ENCODE data around the gene MYRFL.
"Not testable (repeated sequence)": the region's sequence is repeated elsewhere in the genome, so short reads cannot be mapped to it uniquely, and the experiment has no call there.

The MYRFL gene

GRCh38 chr12:69824966-69825560 lies at the start of gene MYRFL:
Gene MYRFL (plus strand): TSS chr12:69825227. CDS start chr12:69825518, 291 bp downstream.
- H3K4me3 Mint-ChIP-seq, result no peak within 1 kb of the TSS
- no peaks in the 10 kb centered on the region for H3K36me3 Mint-ChIP-seq (ENCODE audit: low read depth)
- H3K4me1 Mint-ChIP-seq, result peaks cover 25% of the 10 kb centered on the region
- no peak for TF ChIP-seq CTCF (IDR thresholded peaks at IDR 0.05; ENCODE audit: unreplicated experiment in 3 of 3)
- H3K9me3 Mint-ChIP-seq, result no peaks in the 10 kb centered on the region
- no peak within 1 kb of the TSS for H3K27ac Mint-ChIP-seq
- no peaks in the 10 kb centered on the region for H3K27me3 Mint-ChIP-seq (ENCODE audit: low read depth)

GRCh38 chr12:69779928-69780327 lies 45.1 kb upstream of the MYRFL start:
- Mint-ChIP-seq H3K9me3 (peaks cover 15% of the 10 kb centered on the region), H3K4me3 (no peak overlapping the region), H3K4me1 (no peaks in the 10 kb centered on the region), H3K27ac (no peak overlapping the region), H3K36me3 (ENCODE audit: low read depth) (peaks cover 45% of the 10 kb centered on the region), H3K27me3 (ENCODE audit: low read depth) (peaks cover 3% of the 10 kb centered on the region)
- TF ChIP-seq CTCF (IDR thresholded peaks at IDR 0.05; ENCODE audit: unreplicated experiment in 3 of 3), result peak in 2 of 3 experiments; percentile 8 to 24

- Mint-ChIP-seq H3K4me3 (no peak overlapping the region), H3K27me3 (ENCODE audit: low read depth) (peaks cover 3% of the 10 kb centered on the region), H3K36me3 (ENCODE audit: low read depth) (peaks cover 62% of the 10 kb centered on the region), H3K27ac (no peak overlapping the region), H3K4me1 (no peaks in the 10 kb centered on the region), H3K9me3 (peaks cover 15% of the 10 kb centered on the region)
- TF ChIP-seq CTCF (IDR thresholded peaks at IDR 0.05; ENCODE audit: unreplicated experiment in 3 of 3), result no peak
These were observed 41.7 kb upstream of the MYRFL start for GRCh38 chr12:69783365-69783764.

- Mint-ChIP-seq H3K9me3 (peaks cover 34% of the 10 kb centered on the region), H3K4me3 (no peak overlapping the region), H3K36me3 (ENCODE audit: low read depth) (peaks cover 73% of the 10 kb centered on the region), H3K4me1 (no peaks in the 10 kb centered on the region), H3K27ac (no peak overlapping the region), H3K27me3 (ENCODE audit: low read depth) (no peaks in the 10 kb centered on the region)
- no peak for TF ChIP-seq CTCF (IDR thresholded peaks at IDR 0.05; ENCODE audit: unreplicated experiment in 3 of 3)
These were observed 35.7 kb upstream of the MYRFL start for GRCh38 chr12:69789351-69789750.

GRCh38 chr12:69792533-69792932 lies 32.5 kb upstream of the MYRFL start:
- no peaks in the 10 kb centered on the region for H3K27me3 Mint-ChIP-seq (ENCODE audit: low read depth)
- no peak overlapping the region for H3K4me3 Mint-ChIP-seq
- TF ChIP-seq CTCF (IDR thresholded peaks at IDR 0.05; ENCODE audit: unreplicated experiment in 3 of 3), result no peak
- peaks cover 34% of the 10 kb centered on the region for H3K9me3 Mint-ChIP-seq
- H3K4me1 Mint-ChIP-seq, result no peaks in the 10 kb centered on the region
- no peak overlapping the region for H3K27ac Mint-ChIP-seq
- peaks cover 80% of the 10 kb centered on the region for H3K36me3 Mint-ChIP-seq (ENCODE audit: low read depth)

- not testable (repeated sequence) for H3K4me1 Mint-ChIP-seq; H3K4me3 Mint-ChIP-seq; H3K27me3 Mint-ChIP-seq (ENCODE audit: low read depth); H3K27ac Mint-ChIP-seq
- Mint-ChIP-seq H3K36me3 (ENCODE audit: low read depth) (peaks cover 70% of the 10 kb centered on the region), H3K9me3 (peaks cover 40% of the 10 kb centered on the region)
These were observed 17.7 kb upstream of the MYRFL start for GRCh38 chr12:69807101-69807897.
